IMR-90 (cell line): ENCODE data around the gene HAO2. TPM values are rescaled to one million over a fixed set of nuclear protein-coding genes. Genes with fewer than 3 reads are reported as not detected.

Source experiments
- ATAC-seq: fragments of 200-7000 bp; cut with Tn5 transposase; 2 replicates; pipeline ENCODE4 v1.9.1; 2020; ENCODE audit warnings: low read depth, mild to moderate bottlenecking, moderate library complexity
- BruUV-seq: library from RNA; stranded (reverse); fragments of 400-500 nt; replicated peaks from 2 replicates; lab custom pipeline; 2021; lab: Mats Ljungman, UMichigan
- CTCF ChIA-PET: fragments of 300-600 bp; formaldehyde crosslinking; extraction: SDS; loops from one replicate; lab custom pipeline; 2021; ENCODE audit warnings: antibody characterized with exemption; lab: Yijun Ruan, JAX
- POLR2A ChIA-PET: fragments of 300-600 bp; sonication (Branson Sonifier 250); formaldehyde crosslinking; loops from one replicate; lab custom pipeline; 2022; ENCODE audit warnings: antibody characterized with exemption; ENCODE audit not compliant: unreplicated experiment; lab: Charles Lee
- DNase-seq: peaks from one replicate; pipeline ENCODE4 v3.0.0; 2013
- H2AFZ ChIP-seq: replicated peaks from 2 replicates; pipeline ENCODE3; 2013; ENCODE audit warnings: low read length, mild to moderate bottlenecking; ENCODE audit not compliant: poor library complexity
- H2AK5ac ChIP-seq: 2 replicates; pipeline ENCODE4 v1.6.1; 2013; ENCODE audit warnings: low read depth, low read length, inconsistent platforms
- H2AK9ac ChIP-seq: replicated peaks from 2 replicates; pipeline ENCODE3; 2013; ENCODE audit warnings: mild to moderate bottlenecking, low read depth, low read length, moderate library complexity; ENCODE audit not compliant: poor library complexity
- H2BK120ac ChIP-seq: 2 replicates; pipeline ENCODE4 v1.6.1; 2013; ENCODE audit warnings: low read depth, low read length, inconsistent platforms
- H2BK15ac ChIP-seq: 3 replicates; pipeline ENCODE4 v1.6.1; 2013; ENCODE audit warnings: low read depth, low read length, inconsistent platforms
- H2BK20ac ChIP-seq: 2 replicates; pipeline ENCODE4 v1.6.1; 2013; ENCODE audit warnings: low read depth, mild to moderate bottlenecking, inconsistent platforms, low read length, moderate library complexity
- H2BK5ac ChIP-seq: 2 replicates; pipeline ENCODE4 v1.6.1; 2013; ENCODE audit warnings: mild to moderate bottlenecking, low read depth, low read length, inconsistent platforms; ENCODE audit not compliant: poor library complexity, severe bottlenecking
- H3K14ac ChIP-seq: replicated peaks from 2 replicates; pipeline ENCODE4 v1.6.1; 2013; ENCODE audit warnings: low read depth, low read length, inconsistent platforms
- H3K18ac ChIP-seq: 2 replicates; pipeline ENCODE4 v1.6.1; 2013; ENCODE audit warnings: low read depth, low read length, control low read depth
- H3K23ac ChIP-seq: 2 replicates; pipeline ENCODE4 v1.6.1; 2013; ENCODE audit warnings: low read depth, low read length, inconsistent platforms
- H3K27ac ChIP-seq: 2 replicates; pipeline ENCODE4 v1.5.1; 2013; ENCODE audit warnings: mild to moderate bottlenecking, control low read depth, low read length; ENCODE audit not compliant: insufficient read depth
- H3K27me3 ChIP-seq: 2 replicates; pipeline ENCODE4 v1.6.1; 2013; ENCODE audit warnings: low read length; ENCODE audit not compliant: control insufficient read depth, insufficient read depth
- H3K36me3 ChIP-seq: 2 replicates; pipeline ENCODE4 v1.6.1; 2013; ENCODE audit warnings: low read length, mixed read lengths; ENCODE audit not compliant: control insufficient read depth, insufficient read depth
- H3K4ac ChIP-seq: 2 replicates; pipeline ENCODE4 v1.6.1; 2013; ENCODE audit warnings: low read depth, low read length, inconsistent platforms
- H3K4me1 ChIP-seq: 2 replicates; pipeline ENCODE4 v1.6.1; 2013; ENCODE audit warnings: low read length, mixed read lengths; ENCODE audit not compliant: control insufficient read depth, insufficient read depth
- H3K4me2 ChIP-seq: 2 replicates; pipeline ENCODE4 v1.6.1; 2013; ENCODE audit warnings: low read depth, mild to moderate bottlenecking, control low read depth, low read length, moderate library complexity
- H3K4me3 ChIP-seq: 2 replicates; pipeline ENCODE4 v1.5.1; 2013; ENCODE audit warnings: low read depth, mild to moderate bottlenecking, control low read depth, low read length, moderate library complexity; ENCODE audit not compliant: insufficient read depth
- H3K56ac ChIP-seq: 2 replicates; pipeline ENCODE4 v1.6.1; 2013; ENCODE audit warnings: low read length, inconsistent platforms; ENCODE audit not compliant: insufficient read depth; ENCODE audit errors: extremely low read depth
- H3K79me1 ChIP-seq, 2 experiments: 2 replicates each; pipeline ENCODE4 v1.6.1; 2013; ENCODE audit warnings: low read length in 2 of 2, inconsistent platforms in 1 of 2, low read depth in 1 of 2
- H3K9ac ChIP-seq: 2 replicates; pipeline ENCODE4 v1.6.1; 2013; ENCODE audit warnings: low read depth, low read length, control low read depth
- H3K9me1 ChIP-seq: 2 replicates; pipeline ENCODE4 v1.6.1; 2013; ENCODE audit warnings: low read length, inconsistent platforms; ENCODE audit not compliant: insufficient read depth
- H3K9me3 ChIP-seq: 2 replicates; pipeline ENCODE4 v1.6.1; 2013; ENCODE audit warnings: low read length; ENCODE audit not compliant: control insufficient read depth, insufficient read depth
- H4K20me1 ChIP-seq: 2 replicates; pipeline ENCODE4 v1.6.1; 2013; ENCODE audit warnings: low read length, inconsistent platforms; ENCODE audit not compliant: insufficient read depth
- H4K5ac ChIP-seq: 2 replicates; pipeline ENCODE4 v1.6.1; 2013; ENCODE audit warnings: mild to moderate bottlenecking, low read depth, low read length, control low read depth
- H4K8ac ChIP-seq, 2 experiments: 2 replicates each; pipeline ENCODE4 v1.6.1; 2013; ENCODE audit warnings: low read depth in 2 of 2, low read length in 2 of 2, control low read depth in 1 of 2, inconsistent platforms in 1 of 2
- H4K91ac ChIP-seq: 2 replicates; pipeline ENCODE4 v1.6.1; 2013; ENCODE audit warnings: low read depth, low read length, inconsistent platforms; ENCODE audit not compliant: insufficient read depth
- BHLHE40 ChIP-seq: fragments of 150-350 bp; IDR thresholded peaks from 2 replicates; pipeline ENCODE4 v1.6.1; 2016; ENCODE audit warnings: mild to moderate bottlenecking, low read depth, low read length
- CEBPB ChIP-seq: IDR thresholded peaks from 2 replicates; pipeline ENCODE4 v1.6.1; 2012; ENCODE audit warnings: low read depth, low read length, improper control_type of control experiment
- MXI1 ChIP-seq: IDR thresholded peaks from 2 replicates; pipeline ENCODE4 v1.6.1; 2012; ENCODE audit warnings: low read depth, mild to moderate bottlenecking, low read length, moderate library complexity, borderline replicate concordance
- POLR2A ChIP-seq: IDR thresholded peaks from 2 replicates; pipeline ENCODE4 v1.6.1; 2012; ENCODE audit warnings: mild to moderate bottlenecking, low read depth, low read length
- RAD21 ChIP-seq: IDR thresholded peaks from 2 replicates; pipeline ENCODE4 v1.6.1; 2012; ENCODE audit warnings: low read length, improper control_type of control experiment
- RCOR1 ChIP-seq: IDR thresholded peaks from 2 replicates; pipeline ENCODE4 v1.6.1; 2012; ENCODE audit warnings: mild to moderate bottlenecking, low read length, improper control_type of control experiment; ENCODE audit not compliant: insufficient replicate concordance
- WGBS, 2 experiments: methylation state at CpG; one replicate each; pipeline versions ENCODE4 v1.1.5 to v1.1.7; 2013; ENCODE audit warnings: missing lambda C conversion rate in 2 of 2; ENCODE audit not compliant: insufficient read length in 1 of 2; ENCODE audit errors: extremely low coverage in 2 of 2; 5-methylcytosine and 5-hydroxymethylcytosine counted together
- dilution Hi-C: fragments of 300-500 bp; cut with HindIII; formaldehyde crosslinking; loops from one replicate; pipeline ENCODE4 v1.14.3; 2018; ENCODE audit warnings: low sequenced_read_pairs; ENCODE audit not compliant: unreplicated experiment
- in situ Hi-C: fragments of 300-500 bp; cut with MboI; formaldehyde crosslinking; loops from 3 replicates; pipeline ENCODE4 v1.14.3; 2019; ENCODE audit warnings: low sequenced_read_pairs, inconsistent platforms, mixed read lengths
- intact Hi-C: fragments of 100-400 bp; cut with micrococcal nuclease; formaldehyde crosslinking; loops from 2 replicates; pipeline ENCODE4 v1.10.0; 2022
- polyA plus RNA-seq, 3 experiments: library from polyadenylated mRNA; depleted of rRNA; stranded (reverse); fragments of >200 nt; gene quantifications; 2 replicates each; pipeline ENCODE4 v1.2.3, GENCODE V29; 2012; ENCODE audit warnings: low replicate concordance in 1 of 3
- total RNA-seq: library from RNA; depleted of rRNA; stranded (reverse); fragments of >200 nt; gene quantifications from 2 replicates; pipeline ENCODE4 v1.2.3, GENCODE V29; 2012

Gene HAO2
- total and polyA plus RNA-seq, 2 of the 4 experiments (the other 2 are of a cell fraction) = not detected

GRCh38 chr1:119353836-119354235 lies 14.7 kb upstream of the HAO2 start:
- BruUV-seq = no TSS peak
- TF ChIP-seq POLR2A (no peak), CEBPB (no peak), RAD21 (no peak), MXI1 (no peak), RCOR1 (no peak), BHLHE40 (no peak)
- no peak overlapping the region for H2AFZ ChIP-seq
- H3K36me3 ChIP-seq = no peaks in the 10 kb centered on the region
- ChIA-PET CTCF (no interaction called here), POLR2A (no interaction called here)
- H3K9me1 ChIP-seq = no peaks in the 10 kb centered on the region
- no peaks in the 10 kb centered on the region for H3K4me1 ChIP-seq
- no peak overlapping the region for H3K23ac ChIP-seq
- H3K27ac ChIP-seq = no peak overlapping the region
- no peak overlapping the region for H3K4ac ChIP-seq
- H4K5ac ChIP-seq = no peak overlapping the region
- no CpG with 5 or more reads among the region's 3 CpGs for WGBS, 2 experiments
- H3K4me3 ChIP-seq = no peak overlapping the region
- H2BK5ac ChIP-seq = no peak overlapping the region
- H2AK9ac ChIP-seq = no peak overlapping the region
- no peaks in the 10 kb centered on the region for H4K20me1 ChIP-seq
- H3K9ac ChIP-seq = no peak overlapping the region
- H2AK5ac ChIP-seq = no peak overlapping the region
- H4K91ac ChIP-seq = no peak overlapping the region
- H3K4me2 ChIP-seq = no peak overlapping the region
- H3K56ac ChIP-seq = no peak overlapping the region
- H3K9me3 ChIP-seq = no peaks in the 10 kb centered on the region
- H3K27me3 ChIP-seq = no peaks in the 10 kb centered on the region
- intact Hi-C loops = no loop called here
- no peak for DNase-seq
- H3K14ac ChIP-seq = no peak overlapping the region
- no peak overlapping the region for H4K8ac ChIP-seq
- H3K18ac ChIP-seq = no peak overlapping the region
- H2BK15ac ChIP-seq = no peak overlapping the region
- dilution Hi-C loops = no loop called here
- no peak overlapping the region for H2BK20ac ChIP-seq
- no peaks in the 10 kb centered on the region for H3K79me1 ChIP-seq
- H2BK120ac ChIP-seq = no peak overlapping the region
- ATAC-seq = no peak
- in situ Hi-C loops = loop anchor here (25.0 kb wide), 1 partner anchor 1192 kb away; no protein-coding TSS in a partner anchor
